Measurements from ENCODE around the gene OR51T1.

The OR51T1 gene

GRCh38 chr11:4926608-4927007 is 44.9 kb downstream of the OR51T1 start:
- DNase-seq (ENCODE audit: low read depth in 3 of 3): no peak

Data from stimulated activated CD4-positive, alpha-beta T cell treated with anti-CD3 and anti-CD28 coated beads, TNF-alpha, amount 100 ng/mL, for 4 hours (primary cell).